ENCODE data around the gene OR52E2. TPM values are rescaled to one million over a fixed set of nuclear protein-coding genes. Genes with fewer than 3 reads are reported as not detected.

OR52E2 gene
- total and polyA plus RNA-seq, 2 of the 4 experiments (the other 2 are of a cell fraction), result not detected

- in situ Hi-C loops (cut with MboI; ENCODE audit: low sequenced_read_pairs) (no loop called here), intact Hi-C loops (cut with micrococcal nuclease) (no loop called here), dilution Hi-C loops (cut with HindIII; ENCODE audit: low sequenced_read_pairs, unreplicated experiment) (no loop called here)
- Histone ChIP-seq H3K4me2 (ENCODE audit: low read depth, low read length) (no peak overlapping the region), H3K56ac (ENCODE audit: extremely low read depth, insufficient read depth, low read length) (no peak overlapping the region), H3K9me3 (ENCODE audit: control insufficient read depth, insufficient read depth, low read length) (no peaks in the 10 kb centered on the region), H2AK9ac (replicated peaks; ENCODE audit: low read depth, low read length, poor library complexity) (no peak overlapping the region), H4K8ac (ENCODE audit: low read depth in 2 of 2, low read length in 2 of 2) (no peak overlapping the region), H3K4me3 (ENCODE audit: insufficient read depth, low read depth, low read length) (no peak overlapping the region), H3K23ac (ENCODE audit: low read depth, low read length) (no peak overlapping the region), H2BK20ac (ENCODE audit: low read depth, low read length) (no peak overlapping the region), H2AK5ac (ENCODE audit: low read depth, low read length) (no peak overlapping the region), H3K27me3 (ENCODE audit: control insufficient read depth, insufficient read depth, low read length) (0 out of 2 replicates have a peak, but pooled peaks cover 2% of the 10 kb centered on the region), H3K36me3 (ENCODE audit: control insufficient read depth, insufficient read depth, low read length) (no peaks in the 10 kb centered on the region), H3K14ac (replicated peaks; ENCODE audit: low read depth, low read length) (no peak overlapping the region), H3K4me1 (ENCODE audit: control insufficient read depth, insufficient read depth, low read length) (no peaks in the 10 kb centered on the region), H2BK15ac (ENCODE audit: low read depth, low read length) (no peak overlapping the region), H3K4ac (ENCODE audit: low read depth, low read length) (no peak overlapping the region), H3K9ac (ENCODE audit: low read depth, low read length) (no peak overlapping the region), H2BK120ac (ENCODE audit: low read depth, low read length) (no peak overlapping the region), H3K18ac (ENCODE audit: low read depth, low read length) (no peak overlapping the region), H4K91ac (ENCODE audit: insufficient read depth, low read depth, low read length) (no peak overlapping the region), H4K20me1 (ENCODE audit: insufficient read depth, low read length) (no peaks in the 10 kb centered on the region), H2AFZ (replicated peaks; ENCODE audit: low read length, poor library complexity) (no peak overlapping the region), H2BK5ac (ENCODE audit: low read depth, low read length, poor library complexity, severe bottlenecking) (no peak overlapping the region), H3K79me1 (ENCODE audit: low read depth in 1 of 2, low read length in 2 of 2) (no peaks in the 10 kb centered on the region), H4K5ac (ENCODE audit: low read depth, low read length) (no peak overlapping the region), H3K27ac (ENCODE audit: insufficient read depth, low read length) (no peak overlapping the region), H3K9me1 (ENCODE audit: insufficient read depth, low read length) (no peaks in the 10 kb centered on the region)
- TF ChIP-seq ELK1 (IDR thresholded peaks at IDR 0.05; ENCODE audit: borderline replicate concordance, low read depth, low read length), result no peak
- no peak for TF ChIP-seq NFE2L2 (IDR thresholded peaks at IDR 0.05; ENCODE audit: low read depth, low read length)
- no peak for TF ChIP-seq FOS (IDR thresholded peaks at IDR 0.05; ENCODE audit: low read depth, low read length)
- TF ChIP-seq RAD21 (IDR thresholded peaks at IDR 0.05; ENCODE audit: low read length), result no peak
- TF ChIP-seq BHLHE40 (IDR thresholded peaks at IDR 0.05; ENCODE audit: low read depth, low read length), result no peak
- no peak for TF ChIP-seq CHD1 (IDR thresholded peaks at IDR 0.05; ENCODE audit: low read depth, low read length)
- TF ChIP-seq MAFK (IDR thresholded peaks at IDR 0.05; ENCODE audit: low read depth, low read length), result no peak
- no peak for TF ChIP-seq CTCF (conservative IDR thresholded peaks at IDR 0.05; ENCODE audit: low read depth, low read length)
- TF ChIP-seq RCOR1 (IDR thresholded peaks at IDR 0.05; ENCODE audit: insufficient replicate concordance, low read length), result no peak
- no peak for TF ChIP-seq POLR2A (IDR thresholded peaks at IDR 0.05; ENCODE audit: low read depth, low read length)
- no peak for TF ChIP-seq USF2 (IDR thresholded peaks at IDR 0.05; ENCODE audit: low read depth, low read length)
- no peak for TF ChIP-seq MAZ (IDR thresholded peaks at IDR 0.05; ENCODE audit: borderline replicate concordance, low read depth, low read length)
- no peak for TF ChIP-seq CEBPB (IDR thresholded peaks at IDR 0.05; ENCODE audit: low read depth, low read length)
- no peak for TF ChIP-seq SMC3 (IDR thresholded peaks at IDR 0.05; ENCODE audit: low read depth, low read length)
- TF ChIP-seq MXI1 (IDR thresholded peaks at IDR 0.05; ENCODE audit: borderline replicate concordance, low read depth, low read length), result no peak
- no peak for TF ChIP-seq RFX5 (IDR thresholded peaks at IDR 0.05; ENCODE audit: low read depth, low read length)
- no TSS peak for BruUV-seq (replicated peaks)
- no CpG with 5 or more reads among the region's 3 CpGs for WGBS, 2 experiments (ENCODE audit: extremely low coverage in 2 of 2, insufficient read length in 1 of 2)
- POLR2A ChIA-PET (ENCODE audit: unreplicated experiment), result no interaction called here
- CTCF ChIA-PET, result no interaction called here
- ATAC-seq (ENCODE audit: low read depth) (no peak), DNase-seq (no peak)
Observed at GRCh38 chr11:5107285-5107684, 47.9 kb upstream of the OR52E2 start.
